Measurements from ENCODE around the gene PIEZO2. TPM values are rescaled to one million over a fixed set of nuclear protein-coding genes. Genes with fewer than 3 reads are reported as not detected.

PIEZO2 gene
- total and polyA plus RNA-seq, 2 of the 8 experiments (the other 6 are each of a cell fraction or from before 2014, with no cell fraction given) = 4.7 to 16.5 TPM

DNA sequence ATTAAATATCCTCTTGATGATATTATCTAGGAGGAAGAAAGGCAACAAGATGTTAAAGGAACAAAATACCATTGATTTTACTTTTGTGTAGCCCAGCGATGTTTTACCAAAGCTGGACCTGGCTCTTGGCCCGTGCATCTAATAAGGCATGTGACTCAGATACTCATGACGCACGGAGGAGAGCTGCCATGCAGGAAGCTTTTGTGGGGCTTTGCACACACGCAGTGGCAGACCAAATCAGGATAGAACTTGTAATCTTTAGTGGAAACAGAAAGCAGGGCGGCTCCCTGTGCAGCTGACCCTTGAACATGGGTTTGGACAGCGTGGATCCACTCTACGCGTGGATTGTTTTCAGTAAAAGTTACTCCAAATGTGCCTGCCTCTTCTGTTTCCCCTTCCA, 433.6 kb downstream of the PIEZO2 start (continued):
- no peak for TF ChIP-seq JUN (IDR thresholded peaks at IDR 0.05; ENCODE audit: low read depth, low read length)
- TF ChIP-seq SIN3A (conservative IDR thresholded peaks at IDR 0.05 in 1 of 2, IDR thresholded peaks at IDR 0.05 in 1 of 2; ENCODE audit: low read depth in 1 of 2, low read length in 2 of 2) = no peak
- TF ChIP-seq RAD21 (IDR thresholded peaks at IDR 0.05 in 1 of 2, conservative IDR thresholded peaks at IDR 0.05 in 1 of 2; ENCODE audit: low read depth in 2 of 2, low read length in 2 of 2) = no peak
- no peak for TF ChIP-seq POLR2AphosphoS5 (IDR thresholded peaks at IDR 0.05; ENCODE audit: low read depth, low read length)
